GM18499 (cell line): ENCODE results near the gene JMJD4.

Source experiments
- ATAC-seq: cut with Tn5 transposase; IDR thresholded peaks from one replicate; pipeline ENCODE4 v1.9.1; 2021; ENCODE audit warnings: moderate number of reproducible peaks; ENCODE audit not compliant: insufficient read depth, unreplicated experiment

The JMJD4 gene

GRCh38 chr1:227753999-227754711, 19.1 kb upstream of the JMJD4 start:
- ATAC-seq = no peak

- no peak for ATAC-seq
Observed at GRCh38 chr1:227749916-227750710, 15.0 kb upstream of the JMJD4 start.

- ATAC-seq = no peak
Observed at GRCh38 chr1:227749225-227749624, 14.1 kb upstream of the JMJD4 start.

GRCh38 chr1:227748496-227749182, 13.5 kb upstream of the JMJD4 start:
- ATAC-seq = no peak

- no peak for ATAC-seq
Observed at GRCh38 chr1:227747948-227748495, 12.9 kb upstream of the JMJD4 start.

- no peak for ATAC-seq
Observed at GRCh38 chr1:227747382-227747781, 12.3 kb upstream of the JMJD4 start.

- no peak for ATAC-seq
Observed at GRCh38 chr1:227746676-227747075, 11.6 kb upstream of the JMJD4 start.

- ATAC-seq = no peak
Observed at GRCh38 chr1:227745568-227746265, 10.6 kb upstream of the JMJD4 start.

- ATAC-seq = no peak
Observed at GRCh38 chr1:227744668-227745067, 9.6 kb upstream of the JMJD4 start.

- no peak for ATAC-seq
Observed at GRCh38 chr1:227742738-227743715, 7.9 kb upstream of the JMJD4 start.

- no peak for ATAC-seq
Observed at GRCh38 chr1:227741166-227741870, 6.2 kb upstream of the JMJD4 start.

- ATAC-seq = no peak
Observed at GRCh38 chr1:227740401-227740960, 5.4 kb upstream of the JMJD4 start.

- no peak for ATAC-seq
Observed at GRCh38 chr1:227739636-227740035, 4.5 kb upstream of the JMJD4 start.

- ATAC-seq = no peak
Observed at GRCh38 chr1:227738820-227739219, 3.7 kb upstream of the JMJD4 start.

GRCh38 chr1:227736814-227737432, 1.8 kb upstream of the JMJD4 start:
- ATAC-seq = no peak

GRCh38 chr1:227735539-227736285, 610 bp upstream of the JMJD4 start:
- no peak for ATAC-seq

- ATAC-seq = no peak
Observed at GRCh38 chr1:227734546-227734855, 601 bp downstream of the JMJD4 start.
